Measurements from ENCODE around the gene BCL6. TPM values are rescaled to one million over a fixed set of nuclear protein-coding genes. Genes with fewer than 3 reads are reported as not detected.
A peak's percentile ranks its signal among the peaks of the same experiment; 100 is the strongest.

Gene BCL6
- total RNA-seq, 2 experiments from 2014 or later: 76.6 to 79.6 TPM

DNA sequence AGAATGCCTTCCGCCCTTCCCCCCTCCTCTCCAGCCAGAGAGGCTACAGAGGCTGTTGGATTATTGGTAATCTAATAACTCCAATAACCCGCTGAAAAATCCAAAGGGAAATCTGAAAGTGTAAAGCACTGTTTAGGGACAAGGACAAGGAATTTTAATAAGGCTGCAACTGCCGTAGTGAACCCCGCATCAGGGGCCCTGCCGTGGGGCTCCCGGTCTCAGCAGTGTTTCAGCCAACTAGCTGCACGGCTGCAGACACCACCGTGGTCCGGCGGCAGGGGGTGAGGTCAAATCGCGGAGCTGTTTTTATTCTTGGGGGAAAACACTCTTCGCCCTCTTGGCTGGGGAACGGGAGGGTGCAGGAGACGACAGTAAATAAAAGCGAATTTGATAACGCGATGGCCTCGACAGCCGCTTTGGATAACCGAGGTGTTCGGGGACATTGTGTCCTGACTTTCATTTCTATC is 6.1 kb downstream of the BCL6 start:
- peaks cover 36% of the 10 kb centered on the region for H3K36me3 Mint-ChIP-seq (ENCODE audit: low read depth)
- H3K4me1 Mint-ChIP-seq (ENCODE audit: low read depth): peaks cover 52% of the 10 kb centered on the region
- H3K36me3 ChIP-seq (ENCODE audit: insufficient read depth, low read length): no peaks in the 10 kb centered on the region
- H3K27ac ChIP-seq (ENCODE audit: low read depth in 1 of 2, low read length in 2 of 2): peak overlapping the region in 1 of 2 donors; percentile 26
- no peaks in the 10 kb centered on the region for H3K27me3 Mint-ChIP-seq
- ATAC-seq (ENCODE audit: poor library complexity): peak; percentile 5
- H3K27me3 ChIP-seq (ENCODE audit: control insufficient read depth in 1 of 2, insufficient read depth in 2 of 2, low read length in 2 of 2): no peaks in the 10 kb centered on the region
- no peaks in the 10 kb centered on the region for H3K9me3 ChIP-seq (ENCODE audit: control insufficient read depth in 1 of 2, insufficient read depth in 1 of 2, low read length in 2 of 2)
- H3K4me3 Mint-ChIP-seq: peak overlapping the region; percentile 100
- TF ChIP-seq CTCF (IDR thresholded peaks at IDR 0.05): peak; percentile 6
- peak in 7 of 14 experiments; percentile 12 to 61 (median 21) for DNase-seq
- POLR2A ChIA-PET: interaction anchor here (0.6 to 4.2 kb wide), 16 partner anchors 8 to 1405 kb away, joined by 3 to 54 read pairs (median 6); partner anchors contain the start of genes EIF4A2, LPP and RTP4
- H3K27ac Mint-ChIP-seq: peak overlapping the region; percentile 99
- peak overlapping the region; percentile 96 for H3K4me3 ChIP-seq (ENCODE audit: low read length)
- intact Hi-C loops (cut with DNase I, micrococcal nuclease): loop anchor here (1.0 to 5.0 kb wide), 3 partner anchors 1218 to 1893 kb away; partner anchors contain the start of gene TP63 (in 1 of the 2)
- H3K9me3 Mint-ChIP-seq: no peaks in the 10 kb centered on the region
- peaks cover 65% of the 10 kb centered on the region for H3K4me1 ChIP-seq (ENCODE audit: insufficient read depth, low read length)
- CTCF ChIA-PET: interaction anchor here (0.8 to 4.4 kb wide), 35 partner anchors 8 to 1410 kb away, joined by 3 to 80 read pairs (median 4); partner anchors contain the start of gene LPP

DNA sequence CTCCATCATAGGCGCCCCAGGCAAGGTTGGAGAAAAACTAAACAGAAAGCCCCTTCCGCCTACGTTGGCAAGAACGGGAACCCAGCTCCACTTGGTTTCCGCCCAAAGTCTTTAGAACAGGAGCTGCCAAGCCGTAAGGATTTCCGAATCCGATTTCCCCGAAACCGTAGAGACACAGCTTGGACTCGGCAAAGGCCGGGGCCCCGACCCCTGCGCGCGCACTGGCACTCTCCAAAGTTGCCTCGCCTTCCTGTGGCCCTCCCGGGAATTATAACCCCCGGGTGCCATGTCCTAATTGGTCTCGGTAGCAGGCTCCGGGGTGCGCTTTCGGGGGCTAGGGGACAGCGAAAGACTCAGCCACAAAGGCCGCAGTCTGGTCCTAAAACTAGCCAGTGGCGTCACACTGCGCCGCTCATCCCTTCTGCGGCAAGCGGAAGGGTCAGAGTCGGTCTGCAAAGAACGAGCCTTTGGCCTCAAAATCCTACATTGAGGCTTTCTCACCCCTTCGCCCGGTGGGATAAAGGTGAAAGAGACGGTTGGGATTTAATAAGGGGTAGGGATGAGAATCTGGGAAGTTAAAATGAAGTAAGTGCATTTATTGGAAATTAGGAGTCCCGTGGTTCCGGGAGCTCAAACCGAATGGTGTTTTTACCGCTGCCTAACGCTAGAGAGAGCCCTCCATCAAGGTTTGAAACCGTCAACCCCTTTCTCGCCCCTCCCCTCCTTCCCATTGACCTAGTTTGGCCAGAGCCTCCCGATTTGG is 6.8 kb downstream of the BCL6 start:
- Histone ChIP-seq H3K27ac (ENCODE audit: low read depth in 1 of 2, low read length in 2 of 2) (peak overlapping the region in 1 of 2 donors; percentile 56), H3K4me1 (ENCODE audit: insufficient read depth, low read length) (peaks cover 65% of the 10 kb centered on the region), H3K9me3 (ENCODE audit: control insufficient read depth in 1 of 2, insufficient read depth in 1 of 2, low read length in 2 of 2) (no peaks in the 10 kb centered on the region), H3K36me3 (ENCODE audit: insufficient read depth, low read length) (no peaks in the 10 kb centered on the region), H3K4me3 (ENCODE audit: low read length) (peak overlapping the region; percentile 96), H3K27me3 (ENCODE audit: control insufficient read depth in 1 of 2, insufficient read depth in 2 of 2, low read length in 2 of 2) (no peaks in the 10 kb centered on the region)
- ChIA-PET POLR2A (interaction anchor here (0.6 to 4.2 kb wide), 15 partner anchors 9 to 1406 kb away, joined by 3 to 54 read pairs (median 6); partner anchors contain the start of genes EIF4A2, LPP and RTP4), CTCF (interaction anchor here (0.5 to 4.4 kb wide), 33 partner anchors 8 to 1410 kb away, joined by 3 to 80 read pairs (median 4); partner anchors contain the start of gene LPP)
- no peaks in the 10 kb centered on the region for H3K27me3 Mint-ChIP-seq
- ATAC-seq (ENCODE audit: poor library complexity): peak; percentile 48
- no peaks in the 10 kb centered on the region for H3K9me3 Mint-ChIP-seq
- DNase-seq: peak; percentile 48 to 85 (median 57)
- peak; percentile 91 for TF ChIP-seq CTCF (IDR thresholded peaks at IDR 0.05)
- H3K36me3 Mint-ChIP-seq (ENCODE audit: low read depth): peaks cover 30% of the 10 kb centered on the region
- H3K27ac Mint-ChIP-seq: peak overlapping the region; percentile 99
- peak overlapping the region; percentile 100 for H3K4me3 Mint-ChIP-seq
- H3K4me1 Mint-ChIP-seq (ENCODE audit: low read depth): peaks cover 51% of the 10 kb centered on the region
- intact Hi-C loops (cut with DNase I, micrococcal nuclease): loop anchor here (1.0 to 5.0 kb wide), 4 partner anchors 1219 to 1894 kb away; partner anchors contain the start of gene TP63 (in 1 of the 2)

- no peak for DNase-seq
- ChIA-PET CTCF (interaction anchor here (0.7 to 4.4 kb wide), 12 partner anchors 9 to 1394 kb away, joined by 3 to 80 read pairs (median 4); no protein-coding TSS in a partner anchor), POLR2A (interaction anchor here (1.5 to 4.2 kb wide), 10 partner anchors 8 to 1406 kb away, joined by 4 to 54 read pairs (median 12); partner anchors contain the start of genes BCL6, LPP and RTP4)
- ATAC-seq (ENCODE audit: poor library complexity): no peak
- Histone ChIP-seq H3K27me3 (ENCODE audit: control insufficient read depth in 1 of 2, insufficient read depth in 2 of 2, low read length in 2 of 2) (no peaks in the 10 kb centered on the region), H3K4me3 (ENCODE audit: low read length) (peak overlapping the region; percentile 96), H3K9me3 (ENCODE audit: control insufficient read depth in 1 of 2, insufficient read depth in 1 of 2, low read length in 2 of 2) (no peaks in the 10 kb centered on the region), H3K4me1 (ENCODE audit: insufficient read depth, low read length) (peaks cover 64% of the 10 kb centered on the region), H3K36me3 (ENCODE audit: insufficient read depth, low read length) (no peaks in the 10 kb centered on the region), H3K27ac (ENCODE audit: low read depth in 1 of 2, low read length in 2 of 2) (no peak overlapping the region)
- no peaks in the 10 kb centered on the region for H3K27me3 Mint-ChIP-seq
- peaks cover 34% of the 10 kb centered on the region for H3K36me3 Mint-ChIP-seq (ENCODE audit: low read depth)
- H3K4me1 Mint-ChIP-seq (ENCODE audit: low read depth): peaks cover 50% of the 10 kb centered on the region
- H3K9me3 Mint-ChIP-seq: no peaks in the 10 kb centered on the region
- intact Hi-C loops (cut with DNase I, micrococcal nuclease): loop anchor here in 1 of 2 experiments (1.0 to 5.0 kb wide), 2 partner anchors 1410 to 1894 kb away; partner anchors contain the start of gene TP63
- no peak for TF ChIP-seq CTCF (IDR thresholded peaks at IDR 0.05)
- peak overlapping the region; percentile 99 for H3K27ac Mint-ChIP-seq
- peak overlapping the region; percentile 100 for H3K4me3 Mint-ChIP-seq
Measured at GRCh38 chr3:187738071-187738330, 7.3 kb downstream of the BCL6 start.
